GM12878 (cell line): ENCODE data around the gene C7orf33. TPM values are rescaled to one million over a fixed set of nuclear protein-coding genes. Genes with fewer than 3 reads are reported as not detected.

Source experiments
- ATAC-seq: fragments of 200-7000 bp; cut with Tn5 transposase; 3 replicates; pipeline ENCODE4 v1.9.1; 2020; ENCODE audit warnings: mild to moderate bottlenecking, moderate library complexity
- BruUV-seq: library from RNA; stranded (reverse); fragments of 400-500 nt; replicated peaks from 2 replicates; lab custom pipeline; 2021; lab: Mats Ljungman, UMichigan
- CTCF ChIA-PET: fragments of 300-600 bp; sonication (Branson Sonifier 250); formaldehyde crosslinking; extraction: SDS; loops from one replicate; lab custom pipeline; 2021; ENCODE audit warnings: inconsistent platforms; lab: Yijun Ruan, JAX
- POLR2A ChIA-PET: fragments of 350-600 bp; formaldehyde crosslinking; extraction: SDS; loops from one replicate; lab custom pipeline; 2021; ENCODE audit warnings: inconsistent platforms; lab: Charles Lee
- RAD21 ChIA-PET: fragments of 300-600 bp; sonication (Branson Sonifier 250); formaldehyde crosslinking; loops from one replicate; lab custom pipeline; 2023; ENCODE audit warnings: antibody characterized with exemption; ENCODE audit not compliant: unreplicated experiment; lab: Charles Lee
- SMC1A ChIA-PET: fragments of 300-600 bp; sonication (Branson Sonifier 250); formaldehyde crosslinking; loops from one replicate; lab custom pipeline; 2023; ENCODE audit not compliant: unreplicated experiment, uncharacterized antibody; lab: Charles Lee
- DNase-seq: peaks from one replicate; pipeline ENCODE4 v3.0.0-alpha.2; 2011; ENCODE audit warnings: low read depth, low spot score
- FAIRE-seq: peaks from 3 replicates; lab custom pipeline; 2011; peaks lifted over from hg19 to GRCh38; lab: Jason Lieb, UNC
- H2AFZ ChIP-seq: 2 replicates; pipeline ENCODE4 v1.6.0; 2011; ENCODE audit warnings: low read depth, low read length, control low read depth; ENCODE audit not compliant: control insufficient read depth
- H3K27ac ChIP-seq: 2 replicates; pipeline ENCODE4 v1.5.1; 2011; ENCODE audit warnings: control low read depth; ENCODE audit not compliant: control insufficient read depth, insufficient read depth
- H3K27me3 ChIP-seq, 2 experiments: replicated peaks in 1 of 2; 2 replicates each; pipeline versions ENCODE4 v1.6.0 to v1.6.1; 2011; ENCODE audit warnings: low read length in 1 of 2; ENCODE audit not compliant: control insufficient read depth in 2 of 2, insufficient read depth in 2 of 2
- H3K36me3 ChIP-seq, 2 experiments: 2 replicates each; pipeline ENCODE4 v1.5.1; 2011; ENCODE audit warnings: low read length in 1 of 2; ENCODE audit not compliant: control insufficient read depth in 2 of 2, insufficient read depth in 2 of 2
- H3K4me1 ChIP-seq: 2 replicates; pipeline ENCODE4 v1.6.1; 2011; ENCODE audit warnings: mild to moderate bottlenecking, low read length, moderate library complexity, mixed read lengths; ENCODE audit not compliant: control insufficient read depth, insufficient read depth
- H3K4me2 ChIP-seq: 2 replicates; pipeline ENCODE4 v1.6.0; 2011; ENCODE audit warnings: control low read depth; ENCODE audit not compliant: control insufficient read depth, insufficient read depth
- H3K4me3 ChIP-seq: fragments of 200-600 bp; sonication (generic); 2 replicates; pipeline ENCODE4 v1.5.1; 2016
- H3K79me2 ChIP-seq: 2 replicates; pipeline ENCODE4 v1.6.0; 2011; ENCODE audit warnings: low read length; ENCODE audit not compliant: control insufficient read depth, insufficient read depth
- H3K9ac ChIP-seq: 2 replicates; pipeline ENCODE4 v1.8.0; 2011; ENCODE audit warnings: low read length, control low read depth, mixed read lengths; ENCODE audit not compliant: control insufficient read depth, insufficient read depth
- H3K9me3 ChIP-seq: replicated peaks from 3 replicates; pipeline ENCODE4 v1.5.1; 2011; ENCODE audit warnings: mild to moderate bottlenecking, low read length; ENCODE audit not compliant: control insufficient read depth, insufficient read depth
- H4K20me1 ChIP-seq: 2 replicates; pipeline ENCODE4 v1.6.0; 2011; ENCODE audit not compliant: control insufficient read depth, insufficient read depth
- BRCA1 ChIP-seq: IDR thresholded peaks from 2 replicates; pipeline ENCODE4 v1.6.1; 2011; ENCODE audit warnings: low read depth, low read length, improper control_type of control experiment
- DPF2 ChIP-seq: fragments of 450-650 bp; IDR thresholded peaks from 2 replicates; pipeline ENCODE4 v1.6.1; 2017; ENCODE audit warnings: mild to moderate bottlenecking
- FOXM1 ChIP-seq: IDR thresholded peaks from 2 replicates; pipeline ENCODE4 v1.6.1; 2012; ENCODE audit warnings: low read depth, mild to moderate bottlenecking, inconsistent platforms, low read length, moderate library complexity
- GATAD2B ChIP-seq: fragments of 450-650 bp; conservative IDR thresholded peaks from 2 replicates; pipeline ENCODE4 v1.6.1; 2017; ENCODE audit warnings: low read depth, mild to moderate bottlenecking, moderate library complexity
- MEF2B ChIP-seq: fragments of 450-650 bp; IDR thresholded peaks from 2 replicates; pipeline ENCODE4 v1.6.1; 2018; ENCODE audit warnings: mild to moderate bottlenecking, moderate library complexity; ENCODE audit not compliant: partially characterized antibody, poor library complexity, severe bottlenecking
- PAX5 ChIP-seq: IDR thresholded peaks from 2 replicates; pipeline ENCODE4 v1.6.1; 2011; ENCODE audit warnings: low read depth, low read length, borderline replicate concordance
- STAT1 ChIP-seq: fragments of 450-650 bp; conservative IDR thresholded peaks from 2 replicates; pipeline ENCODE4 v1.6.1; 2014; ENCODE audit warnings: antibody characterized with exemption, mild to moderate bottlenecking
- WGBS: methylation state at CpG from one replicate; pipeline ENCODE4 v1.1.6; 2016; ENCODE audit warnings: low lambda C conversion rate; ENCODE audit not compliant: insufficient replicate concordance, insufficient coverage; ENCODE audit errors: missing lambda C conversion rate; 5-methylcytosine and 5-hydroxymethylcytosine counted together
- in situ Hi-C: fragments of 300-500 bp; cut with MboI; formaldehyde crosslinking; loops from 9 replicates; pipeline ENCODE4 v1.14.3; 2018; ENCODE audit warnings: mixed read lengths
- intact Hi-C: fragments of 100-400 bp; cut with micrococcal nuclease; formaldehyde crosslinking; loops from one replicate; pipeline ENCODE4 v1.14.2; 2022; ENCODE audit not compliant: unreplicated experiment
- polyA plus RNA-seq, 11 experiments: library from polyadenylated mRNA; depleted of rRNA in 4 of 11; unstranded in 6 of 11; stranded (reverse) in 5 of 11; fragments of >200 nt; fragmentation: Nextera tagmentation in 4 of 11; fragmentation: Illumina TruSeq in 1 of 11; extraction: Ambion mirVana in 4 of 11; extraction: Trizol in 1 of 11; gene quantifications; 1 replicate in 1 of 11; 2 replicates in 10 of 11; pipeline versions ENCODE4 v1.2.1 to v1.2.3, GENCODE V29; 2011 to 2016; ENCODE audit warnings: inconsistent platforms in 2 of 11, missing spikeins in 2 of 11, low read depth in 1 of 11
- total RNA-seq, 4 experiments: library from RNA; depleted of rRNA in 3 of 4; stranded (reverse); fragments of >200 nt in 3 of 4; fragmentation: Illumina TruSeq in 1 of 4; extraction: Trizol in 1 of 4; gene quantifications; 2 replicates each; pipeline versions ENCODE4 v1.2.1 to v1.2.3, GENCODE V29; 2013 to 2021
- TF ChIP-seq, protein P1 (sequence below): fragments of 450-650 bp; formaldehyde crosslinking; IDR thresholded peaks from 2 replicates; pipeline ENCODE4 v1.4.0; 2020; ENCODE audit warnings: mild to moderate bottlenecking, moderate library complexity
- TF ChIP-seq, protein P2 (sequence below): IDR thresholded peaks from 2 replicates; pipeline ENCODE4 v1.6.1; 2012; ENCODE audit warnings: mild to moderate bottlenecking, low read depth, low read length

C7orf33 gene
- total and polyA plus RNA-seq, 10 of the 15 experiments (the other 5 are each of a cell fraction or from before 2014, with no cell fraction given): not detected

DNA sequence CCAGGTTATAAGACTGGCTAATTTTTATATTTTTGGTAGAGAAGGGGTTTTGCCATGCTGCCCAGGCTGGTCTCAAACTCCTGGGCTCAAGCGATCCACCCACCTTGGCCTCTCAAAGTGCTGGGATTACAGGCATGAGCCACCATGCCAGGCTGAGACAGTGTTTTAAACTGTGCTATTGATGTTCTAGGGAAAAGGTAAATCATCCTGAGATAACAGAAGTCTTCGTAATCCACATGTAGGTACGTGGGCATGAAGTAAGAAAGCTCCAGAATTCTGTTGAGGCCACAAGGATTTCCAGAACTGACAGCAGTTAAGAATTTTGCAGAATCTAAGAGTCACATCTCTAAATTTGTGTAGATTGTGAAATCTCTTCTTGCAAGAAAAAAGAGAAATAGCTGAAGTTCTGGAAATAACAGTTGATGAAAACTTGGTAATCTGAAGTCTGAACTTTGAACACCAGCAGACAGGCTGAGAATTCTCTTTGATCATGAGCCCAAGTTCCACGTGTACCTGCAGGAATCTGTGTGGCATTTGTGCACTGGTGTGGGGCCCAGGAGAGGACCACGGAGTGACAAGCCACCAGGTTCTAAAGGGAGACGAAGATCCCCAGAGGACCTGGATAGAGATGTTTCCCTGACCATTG, 24.6 kb downstream of the C7orf33 start:
- Histone ChIP-seq H3K4me2 (no peak overlapping the region), H3K79me2 (no peaks in the 10 kb centered on the region), H4K20me1 (no peaks in the 10 kb centered on the region), H3K36me3 (no peaks in the 10 kb centered on the region), H3K27me3 (no peaks in the 10 kb centered on the region), H3K9me3 (peaks cover 6% of the 10 kb centered on the region; the same call in 2 of the 3 replicates), H3K9ac (no peak overlapping the region), H3K4me3 (no peak overlapping the region), H3K27ac (no peak overlapping the region), H3K4me1 (no peaks in the 10 kb centered on the region), H2AFZ (no peak overlapping the region)
- ChIA-PET POLR2A (no interaction called here), RAD21 (no interaction called here), CTCF (interaction anchor here (1.1 kb wide), 1 partner anchor 19 kb away, joined by 3 read pairs; no protein-coding TSS in a partner anchor), SMC1A (no interaction called here)
- ATAC-seq (no peak), DNase-seq (no peak), FAIRE-seq (no peak)
- 55% methylated on average over 6 of the region's 6 CpGs for WGBS
- intact Hi-C loops: no loop called here
- in situ Hi-C loops: no loop called here
- no TSS peak for BruUV-seq
- TF ChIP-seq, protein P1, sequence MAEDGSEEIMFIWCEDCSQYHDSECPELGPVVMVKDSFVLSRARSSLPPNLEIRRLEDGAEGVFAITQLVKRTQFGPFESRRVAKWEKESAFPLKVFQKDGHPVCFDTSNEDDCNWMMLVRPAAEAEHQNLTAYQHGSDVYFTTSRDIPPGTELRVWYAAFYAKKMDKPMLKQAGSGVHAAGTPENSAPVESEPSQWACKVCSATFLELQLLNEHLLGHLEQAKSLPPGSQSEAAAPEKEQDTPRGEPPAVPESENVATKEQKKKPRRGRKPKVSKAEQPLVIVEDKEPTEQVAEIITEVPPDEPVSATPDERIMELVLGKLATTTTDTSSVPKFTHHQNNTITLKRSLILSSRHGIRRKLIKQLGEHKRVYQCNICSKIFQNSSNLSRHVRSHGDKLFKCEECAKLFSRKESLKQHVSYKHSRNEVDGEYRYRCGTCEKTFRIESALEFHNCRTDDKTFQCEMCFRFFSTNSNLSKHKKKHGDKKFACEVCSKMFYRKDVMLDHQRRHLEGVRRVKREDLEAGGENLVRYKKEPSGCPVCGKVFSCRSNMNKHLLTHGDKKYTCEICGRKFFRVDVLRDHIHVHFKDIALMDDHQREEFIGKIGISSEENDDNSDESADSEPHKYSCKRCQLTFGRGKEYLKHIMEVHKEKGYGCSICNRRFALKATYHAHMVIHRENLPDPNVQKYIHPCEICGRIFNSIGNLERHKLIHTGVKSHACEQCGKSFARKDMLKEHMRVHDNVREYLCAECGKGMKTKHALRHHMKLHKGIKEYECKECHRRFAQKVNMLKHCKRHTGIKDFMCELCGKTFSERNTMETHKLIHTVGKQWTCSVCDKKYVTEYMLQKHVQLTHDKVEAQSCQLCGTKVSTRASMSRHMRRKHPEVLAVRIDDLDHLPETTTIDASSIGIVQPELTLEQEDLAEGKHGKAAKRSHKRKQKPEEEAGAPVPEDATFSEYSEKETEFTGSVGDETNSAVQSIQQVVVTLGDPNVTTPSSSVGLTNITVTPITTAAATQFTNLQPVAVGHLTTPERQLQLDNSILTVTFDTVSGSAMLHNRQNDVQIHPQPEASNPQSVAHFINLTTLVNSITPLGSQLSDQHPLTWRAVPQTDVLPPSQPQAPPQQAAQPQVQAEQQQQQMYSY (CRISPR knock-in tag): no peak
- TF ChIP-seq GATAD2B: no peak
- TF ChIP-seq, protein P2, sequence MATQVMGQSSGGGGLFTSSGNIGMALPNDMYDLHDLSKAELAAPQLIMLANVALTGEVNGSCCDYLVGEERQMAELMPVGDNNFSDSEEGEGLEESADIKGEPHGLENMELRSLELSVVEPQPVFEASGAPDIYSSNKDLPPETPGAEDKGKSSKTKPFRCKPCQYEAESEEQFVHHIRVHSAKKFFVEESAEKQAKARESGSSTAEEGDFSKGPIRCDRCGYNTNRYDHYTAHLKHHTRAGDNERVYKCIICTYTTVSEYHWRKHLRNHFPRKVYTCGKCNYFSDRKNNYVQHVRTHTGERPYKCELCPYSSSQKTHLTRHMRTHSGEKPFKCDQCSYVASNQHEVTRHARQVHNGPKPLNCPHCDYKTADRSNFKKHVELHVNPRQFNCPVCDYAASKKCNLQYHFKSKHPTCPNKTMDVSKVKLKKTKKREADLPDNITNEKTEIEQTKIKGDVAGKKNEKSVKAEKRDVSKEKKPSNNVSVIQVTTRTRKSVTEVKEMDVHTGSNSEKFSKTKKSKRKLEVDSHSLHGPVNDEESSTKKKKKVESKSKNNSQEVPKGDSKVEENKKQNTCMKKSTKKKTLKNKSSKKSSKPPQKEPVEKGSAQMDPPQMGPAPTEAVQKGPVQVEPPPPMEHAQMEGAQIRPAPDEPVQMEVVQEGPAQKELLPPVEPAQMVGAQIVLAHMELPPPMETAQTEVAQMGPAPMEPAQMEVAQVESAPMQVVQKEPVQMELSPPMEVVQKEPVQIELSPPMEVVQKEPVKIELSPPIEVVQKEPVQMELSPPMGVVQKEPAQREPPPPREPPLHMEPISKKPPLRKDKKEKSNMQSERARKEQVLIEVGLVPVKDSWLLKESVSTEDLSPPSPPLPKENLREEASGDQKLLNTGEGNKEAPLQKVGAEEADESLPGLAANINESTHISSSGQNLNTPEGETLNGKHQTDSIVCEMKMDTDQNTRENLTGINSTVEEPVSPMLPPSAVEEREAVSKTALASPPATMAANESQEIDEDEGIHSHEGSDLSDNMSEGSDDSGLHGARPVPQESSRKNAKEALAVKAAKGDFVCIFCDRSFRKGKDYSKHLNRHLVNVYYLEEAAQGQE: no peak
- no peak for TF ChIP-seq STAT1
- no peak for TF ChIP-seq BRCA1
- no peak for TF ChIP-seq MEF2B
- TF ChIP-seq PAX5: no peak
- no peak for TF ChIP-seq DPF2
- no peak for TF ChIP-seq FOXM1
